LNCAP (cell line): ENCODE results near the gene NEURL1.

Experiments
- CTCF ChIP-seq: fragments of 450-650 bp; IDR thresholded peaks from 2 replicates; pipeline ENCODE4 v1.5.1; 2017; ENCODE audit warnings: mild to moderate bottlenecking

Gene NEURL1

GRCh38 chr10:103585011-103585405, 91.5 kb downstream of the NEURL1 start:
- TF ChIP-seq CTCF = no peak

GRCh38 chr10:103587073-103587472, 93.6 kb downstream of the NEURL1 start:
- no peak for TF ChIP-seq CTCF

GRCh38 chr10:103589074-103589630, 95.6 kb downstream of the NEURL1 start:
- TF ChIP-seq CTCF = no peak

- TF ChIP-seq CTCF = no peak
These were observed 96.6 kb downstream of the NEURL1 start for GRCh38 chr10:103590060-103590459.

GRCh38 chr10:103590744-103591291, 97.3 kb downstream of the NEURL1 start:
- no peak for TF ChIP-seq CTCF

GRCh38 chr10:103592186-103593021, 98.9 kb downstream of the NEURL1 start:
- TF ChIP-seq CTCF = peak; percentile 62

- TF ChIP-seq CTCF = peak; percentile 42; the same call in 1 of the 2 replicates
These were observed 99.6 kb downstream of the NEURL1 start for GRCh38 chr10:103593022-103593570.
